DLD1 (cell line): Measurements from ENCODE around the gene HOPX.
"Not testable (repeated sequence)": the region's sequence is repeated elsewhere in the genome, so short reads cannot be mapped to it uniquely, and the experiment has no call there.

Experiments
- in situ Hi-C: cut with HindIII; loops from 2 replicates; pipeline ENCODE4 v1.10.0; 2017; ENCODE audit warnings: low sequenced_read_pairs

The HOPX gene

GRCh38 chr4:56655627-56656345, 25.3 kb downstream of the HOPX start:
- in situ Hi-C loops, result no loop called here

GRCh38 chr4:56655209-56655626, 25.9 kb downstream of the HOPX start:
- in situ Hi-C loops, result no loop called here

- in situ Hi-C loops, result no loop called here
Measured at GRCh38 chr4:56654238-56654632, 26.9 kb downstream of the HOPX start.

GRCh38 chr4:56653461-56654237, 27.4 kb downstream of the HOPX start:
- in situ Hi-C loops, result no loop called here

- in situ Hi-C loops, result no loop called here
Measured at GRCh38 chr4:56652196-56652595, 28.9 kb downstream of the HOPX start.

GRCh38 chr4:56651056-56651350, 30.1 kb downstream of the HOPX start:
- in situ Hi-C loops, result no loop called here

- in situ Hi-C loops, result no loop called here
Measured at GRCh38 chr4:56650262-56651055, 30.6 kb downstream of the HOPX start.

GRCh38 chr4:56649445-56650261, 31.4 kb downstream of the HOPX start:
- in situ Hi-C loops, result no loop called here

GRCh38 chr4:56648824-56649151, 32.3 kb downstream of the HOPX start:
- in situ Hi-C loops, result no loop called here

- in situ Hi-C loops, result no loop called here
Measured at GRCh38 chr4:56648021-56648823, 32.9 kb downstream of the HOPX start.

GRCh38 chr4:56646341-56646740, 34.8 kb downstream of the HOPX start:
- in situ Hi-C loops, result no loop called here

- in situ Hi-C loops, result no loop called here
Measured at GRCh38 chr4:56643596-56643995, 37.5 kb downstream of the HOPX start.

- in situ Hi-C loops, result no loop called here
Measured at GRCh38 chr4:56641494-56642051, 39.5 kb downstream of the HOPX start.

GRCh38 chr4:56640621-56641493, 40.2 kb downstream of the HOPX start:
- in situ Hi-C loops, result no loop called here

GRCh38 chr4:56637791-56638190, 43.3 kb downstream of the HOPX start:
- in situ Hi-C loops, result no loop called here

- in situ Hi-C loops, result no loop called here
Measured at GRCh38 chr4:56637154-56637553, 43.9 kb downstream of the HOPX start.

GRCh38 chr4:56634954-56635353, 46.1 kb downstream of the HOPX start:
- in situ Hi-C loops, result not testable (repeated sequence)

- in situ Hi-C loops, result no loop called here
Measured at GRCh38 chr4:56633486-56633885, 47.6 kb downstream of the HOPX start.
